ENCODE measurements around the gene TMPRSS6.

- TF ChIP-seq CTCF (conservative IDR thresholded peaks at IDR 0.05 in 1 of 2, IDR thresholded peaks at IDR 0.05 in 1 of 2; ENCODE audit: extremely low read depth in 1 of 2, insufficient read depth in 1 of 2, low read depth in 1 of 2, low read length in 2 of 2): no peak
- no peak for TF ChIP-seq EZH2 (IDR thresholded peaks at IDR 0.05; ENCODE audit: borderline replicate concordance, low read length)
These were observed 45.8 kb downstream of the TMPRSS6 start for GRCh38 chr22:37063431-37064420.

All from mammary epithelial cell (primary cell).